GM20000 (cell line): Measurements from ENCODE around the gene PRRG2.
"Not testable (repeated sequence)": the region's sequence is repeated elsewhere in the genome, so short reads cannot be mapped to it uniquely, and the experiment has no call there.

ENCODE experiments used
- DNase-seq: peaks from one replicate; pipeline ENCODE4 v3.0.0; 2012; ENCODE audit warnings: low spot score
- TF ChIP-seq, protein P1 (sequence below): IDR thresholded peaks from 2 replicates; pipeline ENCODE4 v1.5.1; 2012; ENCODE audit warnings: mild to moderate bottlenecking, control low read depth; ENCODE audit errors: extremely low read depth, missing control alignments

PRRG2 gene

GRCh38 chr19:49615861-49616260 is 34.7 kb downstream of the PRRG2 start:
- no peak for DNase-seq
- TF ChIP-seq, protein P1, sequence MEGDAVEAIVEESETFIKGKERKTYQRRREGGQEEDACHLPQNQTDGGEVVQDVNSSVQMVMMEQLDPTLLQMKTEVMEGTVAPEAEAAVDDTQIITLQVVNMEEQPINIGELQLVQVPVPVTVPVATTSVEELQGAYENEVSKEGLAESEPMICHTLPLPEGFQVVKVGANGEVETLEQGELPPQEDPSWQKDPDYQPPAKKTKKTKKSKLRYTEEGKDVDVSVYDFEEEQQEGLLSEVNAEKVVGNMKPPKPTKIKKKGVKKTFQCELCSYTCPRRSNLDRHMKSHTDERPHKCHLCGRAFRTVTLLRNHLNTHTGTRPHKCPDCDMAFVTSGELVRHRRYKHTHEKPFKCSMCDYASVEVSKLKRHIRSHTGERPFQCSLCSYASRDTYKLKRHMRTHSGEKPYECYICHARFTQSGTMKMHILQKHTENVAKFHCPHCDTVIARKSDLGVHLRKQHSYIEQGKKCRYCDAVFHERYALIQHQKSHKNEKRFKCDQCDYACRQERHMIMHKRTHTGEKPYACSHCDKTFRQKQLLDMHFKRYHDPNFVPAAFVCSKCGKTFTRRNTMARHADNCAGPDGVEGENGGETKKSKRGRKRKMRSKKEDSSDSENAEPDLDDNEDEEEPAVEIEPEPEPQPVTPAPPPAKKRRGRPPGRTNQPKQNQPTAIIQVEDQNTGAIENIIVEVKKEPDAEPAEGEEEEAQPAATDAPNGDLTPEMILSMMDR, result no peak

DNA sequence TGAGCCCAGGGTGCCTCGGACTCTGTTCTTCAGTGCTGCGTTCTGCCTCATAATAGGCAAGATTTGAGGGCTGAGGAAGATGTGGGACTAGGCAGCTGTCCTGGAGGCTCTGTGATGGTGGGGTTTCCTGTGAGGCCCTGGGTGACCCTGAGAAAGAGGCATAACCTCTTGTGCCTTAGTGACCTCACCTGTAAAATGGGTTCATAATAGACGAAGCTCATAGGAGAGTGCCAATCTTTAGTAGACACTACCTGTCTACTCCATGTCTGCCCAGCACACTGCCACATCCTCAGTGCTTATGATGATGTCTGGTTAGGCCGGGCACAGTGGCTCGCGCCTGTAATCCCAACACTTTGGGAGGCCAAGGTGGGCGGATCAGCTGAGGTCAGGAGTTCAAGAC is 35.4 kb downstream of the PRRG2 start:
- DNase-seq, result no peak
- TF ChIP-seq, protein P1, result no peak

DNA sequence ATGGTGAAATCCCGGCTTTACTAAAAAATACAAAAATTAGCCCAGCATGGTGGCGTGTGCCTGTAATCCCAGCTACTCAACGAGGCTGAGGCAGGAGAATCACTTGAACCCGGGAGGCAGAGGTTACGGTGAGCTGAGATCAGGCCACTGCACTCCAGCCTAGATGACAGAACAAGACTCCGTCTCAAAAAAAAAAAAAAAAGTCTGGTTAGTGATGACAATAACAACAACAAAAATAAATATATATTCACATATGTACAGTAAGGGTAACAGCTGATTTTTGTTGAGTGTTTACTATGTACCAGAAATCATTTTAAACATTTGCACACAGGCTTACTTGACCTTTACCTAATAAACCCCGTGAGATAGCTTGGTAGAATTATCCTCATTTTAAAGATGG is 35.8 kb downstream of the PRRG2 start:
- no peak for DNase-seq
- TF ChIP-seq, protein P1, result no peak

GRCh38 chr19:49617860-49618259 is 36.7 kb downstream of the PRRG2 start:
- DNase-seq, result not testable (repeated sequence)

DNA sequence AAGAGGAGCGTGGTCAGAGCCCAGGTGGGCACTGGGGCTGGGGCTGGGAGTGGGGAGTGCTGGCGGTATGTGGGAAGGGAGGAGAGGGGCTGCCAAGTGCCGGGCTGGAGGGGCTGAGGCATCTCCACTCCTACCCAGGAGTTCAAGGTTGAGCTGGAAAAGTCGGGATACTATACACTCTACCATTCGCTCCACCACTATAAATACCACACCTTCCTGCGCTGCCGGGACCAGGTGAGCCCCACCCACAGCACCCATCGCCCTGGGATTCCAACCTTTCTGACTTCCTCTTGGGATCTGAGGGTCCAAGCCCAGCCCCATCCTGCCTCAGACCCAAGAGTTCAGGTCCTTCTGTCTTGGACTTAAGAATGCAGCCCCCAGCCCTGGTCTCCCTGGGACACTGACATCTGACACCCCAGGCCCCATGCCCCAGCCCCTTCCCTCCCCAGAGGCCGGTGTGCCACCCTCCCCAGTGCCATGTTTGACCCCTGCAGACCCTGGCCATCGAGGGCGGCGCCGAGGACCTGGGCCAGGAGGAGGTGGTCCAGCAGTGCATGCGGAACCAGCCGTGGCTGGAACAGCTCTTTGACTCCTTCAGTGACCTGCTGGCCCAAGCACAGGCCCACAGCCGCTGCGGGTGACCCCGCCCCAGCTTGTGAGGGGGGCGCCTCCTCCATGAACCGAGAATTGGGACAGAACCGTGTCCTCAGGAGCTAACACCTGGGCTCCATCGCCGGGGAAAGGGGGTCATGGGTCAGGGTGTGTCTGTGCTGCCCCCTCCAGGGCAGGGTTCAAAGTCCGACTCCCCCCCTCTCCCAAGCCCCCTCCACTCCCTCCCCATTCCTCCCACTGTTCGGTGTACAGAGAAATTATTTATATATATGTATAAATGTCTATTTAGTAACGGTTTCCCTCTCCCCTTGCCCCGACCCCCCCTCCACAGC is 44.1 kb downstream of the PRRG2 start:
- no peak for DNase-seq

DNA sequence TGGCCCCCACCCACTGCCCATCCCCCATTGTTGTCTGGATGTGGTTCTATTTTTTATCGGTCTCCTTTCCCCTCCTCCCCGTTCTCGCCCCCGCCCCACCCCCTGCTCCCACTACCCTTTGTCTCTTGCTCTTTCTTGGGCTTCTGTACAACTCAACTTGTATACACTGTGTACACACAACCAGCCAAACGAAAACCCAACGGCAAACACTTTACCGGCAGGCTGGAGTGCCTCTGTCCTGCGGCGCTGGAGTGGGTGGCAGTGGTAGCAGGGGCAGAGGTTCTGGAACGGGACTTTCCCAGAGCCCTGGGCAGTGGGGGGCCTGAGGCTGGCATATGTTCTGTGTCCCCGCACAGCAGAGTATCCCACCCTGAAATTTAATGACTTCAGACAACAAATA is 45.1 kb downstream of the PRRG2 start:
- TF ChIP-seq, protein P1, result no peak
- no peak for DNase-seq

More for the DNA sequence above, 44.1 kb downstream of the PRRG2 start:
- TF ChIP-seq, protein P1, result no peak

DNA sequence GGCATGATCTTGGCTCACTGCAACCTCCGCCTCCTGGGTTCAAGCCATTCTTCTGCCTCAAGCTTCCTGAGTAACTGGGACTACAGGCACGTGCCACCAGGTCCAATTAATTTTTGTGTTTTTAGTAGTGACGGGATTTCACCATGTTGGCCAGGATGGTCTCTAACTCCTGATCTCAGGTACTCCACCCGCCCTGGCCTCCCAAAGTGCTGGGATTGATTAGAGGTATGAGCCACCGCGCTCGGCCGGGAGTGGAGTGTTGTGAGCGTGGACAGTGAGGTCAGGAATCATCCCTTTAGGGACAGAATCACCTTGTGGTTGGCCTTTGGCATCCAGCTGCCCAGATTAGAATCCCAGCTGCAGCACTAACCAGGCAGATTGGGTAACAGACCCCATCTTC is 48.5 kb downstream of the PRRG2 start:
- TF ChIP-seq, protein P1, result no peak
- no peak for DNase-seq

DNA sequence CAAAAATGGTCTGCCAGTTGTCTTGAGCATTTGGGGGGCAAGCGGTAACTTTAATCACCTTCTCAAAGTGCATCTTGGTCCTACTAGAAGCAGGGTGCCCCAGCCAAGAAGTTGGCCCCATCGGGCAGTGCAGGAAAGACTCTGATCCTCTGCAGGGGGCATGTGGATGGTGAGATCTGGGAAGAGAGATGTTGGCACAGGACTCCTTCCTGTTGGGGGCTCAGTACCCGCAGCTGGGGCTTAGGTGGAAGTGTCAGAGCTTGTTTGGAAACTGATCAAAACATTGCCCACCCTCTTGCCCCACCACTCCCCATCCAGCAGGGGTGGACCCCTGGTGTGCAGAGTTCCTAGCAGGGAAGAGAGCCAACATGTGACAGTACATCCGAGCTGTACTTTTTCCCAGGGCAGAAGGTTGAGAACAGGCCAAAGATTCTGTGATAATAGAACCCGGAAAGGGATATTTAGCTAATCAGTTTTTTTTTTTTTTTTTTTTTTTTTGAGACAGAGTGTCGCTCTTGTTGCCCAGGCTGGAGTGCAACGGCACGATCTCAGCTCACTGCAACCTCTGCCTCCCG is 50.0 kb downstream of the PRRG2 start:
- TF ChIP-seq, protein P1, result no peak
- DNase-seq, result no peak
